Caki2 (cell line): Measurements from ENCODE around the gene COBLL1. TPM values are rescaled to one million over a fixed set of nuclear protein-coding genes. Genes with fewer than 3 reads are reported as not detected.
A peak's percentile ranks its signal among the peaks of the same experiment; 100 is the strongest.

Source experiments
- DNase-seq: peaks from one replicate; pipeline ENCODE4 v3.0.0-alpha.2; 2015; ENCODE audit warnings: low read depth
- in situ Hi-C: cut with HindIII; loops from 2 replicates; pipeline ENCODE4 v1.10.0; 2016; ENCODE audit warnings: low sequenced_read_pairs, low pct_unique_long_range_greater_than_20kb, mixed read lengths
- total RNA-seq: library from RNA; depleted of rRNA; stranded (reverse); fragments of >200 nt; shearing (Covaris generic); gene quantifications from 2 replicates; pipeline ENCODE4 v1.2.3, GENCODE V29; 2014; ENCODE audit warnings: low replicate concordance

COBLL1 gene
- total RNA-seq, 1 experiment from 2014 or later = 16.4 TPM

DNA sequence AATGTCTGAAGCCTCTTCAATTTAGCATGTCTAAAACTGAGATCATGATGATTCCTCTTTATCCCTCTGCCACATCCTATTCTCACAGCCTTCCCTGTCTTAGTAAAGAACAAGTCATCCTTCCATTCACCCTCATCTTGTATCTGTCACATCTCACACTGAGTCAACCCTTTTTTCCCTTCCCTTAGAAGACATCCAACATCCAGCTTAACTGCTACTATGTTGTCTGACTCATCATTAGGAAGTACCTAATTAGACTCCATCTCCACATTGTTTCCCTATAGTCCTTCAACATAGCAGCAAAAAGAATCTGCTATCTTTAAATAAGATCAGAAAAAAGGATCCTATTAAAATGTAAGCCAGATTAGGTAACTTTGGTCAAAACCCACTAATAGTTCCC, 135.1 kb downstream of the COBLL1 start:
- in situ Hi-C loops = no loop called here
- peak; percentile 67 for DNase-seq

DNA sequence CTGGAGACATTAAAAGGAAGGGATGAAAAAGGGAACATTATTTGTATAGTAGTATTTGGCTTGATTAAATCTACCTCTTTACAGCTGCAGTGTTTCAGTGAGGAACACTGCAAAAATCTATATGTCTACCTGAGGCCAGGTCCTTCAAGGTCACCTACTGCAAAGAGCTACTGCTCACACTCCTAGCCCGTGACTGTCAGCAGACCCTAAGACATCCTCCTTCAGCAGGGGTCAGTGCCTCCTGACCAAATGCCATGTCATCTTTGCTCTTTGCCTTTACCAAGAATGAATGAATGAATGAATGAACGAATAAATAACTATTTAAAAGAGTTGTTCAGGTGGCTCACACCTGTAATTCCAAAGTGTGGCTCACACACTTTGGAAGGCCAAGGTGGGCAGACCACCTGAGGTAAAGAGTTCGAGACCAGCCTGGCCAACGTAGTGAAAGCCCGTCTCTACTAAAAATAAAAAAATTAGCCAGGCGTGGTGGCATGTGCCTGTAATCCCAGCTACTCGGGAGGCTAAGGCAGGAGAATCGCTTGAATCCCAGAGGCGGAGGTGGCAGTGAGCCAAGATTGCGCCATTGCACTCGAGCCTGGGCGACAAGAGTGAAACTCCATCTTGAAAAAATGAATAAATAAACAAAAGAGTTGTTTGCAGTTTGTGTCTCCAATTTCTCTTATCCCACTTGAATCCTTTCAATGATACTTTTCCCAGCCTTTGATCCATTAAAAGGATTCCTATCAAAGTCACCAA, 136.0 kb downstream of the COBLL1 start:
- in situ Hi-C loops = no loop called here
- DNase-seq = no peak

DNA sequence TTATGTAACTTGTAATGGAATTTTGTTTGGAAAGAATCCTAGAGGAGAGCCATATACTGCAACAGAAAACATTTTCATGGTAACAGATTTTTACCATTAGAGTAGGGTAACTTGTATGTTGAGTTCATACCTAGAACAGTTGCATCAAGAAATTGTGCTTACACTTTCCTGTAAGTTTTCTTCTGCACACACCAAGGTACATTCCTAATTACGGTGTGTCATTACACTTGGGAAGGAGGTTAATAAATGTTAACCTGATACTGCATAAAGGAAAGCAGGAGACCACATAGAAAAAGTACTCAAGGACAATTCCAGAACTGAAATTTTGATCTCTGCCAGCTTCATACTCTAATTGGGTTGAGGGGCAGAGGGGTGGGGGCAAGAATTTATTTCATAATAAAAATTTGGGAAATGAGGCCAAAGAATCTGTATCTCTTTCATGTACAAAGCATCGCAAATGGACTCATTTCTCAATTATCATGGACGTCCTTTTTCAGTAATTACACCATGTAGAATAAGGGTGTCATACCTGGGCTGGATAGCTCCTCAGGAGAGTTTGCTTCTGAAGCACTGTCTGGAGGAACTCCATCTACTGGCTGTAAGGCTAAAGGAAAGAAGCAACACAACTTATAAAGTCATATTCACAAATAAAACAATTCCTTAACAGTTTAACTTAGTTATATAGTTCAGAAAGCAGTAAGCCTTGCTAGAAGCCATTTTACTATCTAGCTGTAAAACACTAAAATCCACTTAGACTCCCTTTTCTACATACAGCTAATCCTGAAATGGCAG, 137.5 kb downstream of the COBLL1 start:
- no peak for DNase-seq
- in situ Hi-C loops = no loop called here

DNA sequence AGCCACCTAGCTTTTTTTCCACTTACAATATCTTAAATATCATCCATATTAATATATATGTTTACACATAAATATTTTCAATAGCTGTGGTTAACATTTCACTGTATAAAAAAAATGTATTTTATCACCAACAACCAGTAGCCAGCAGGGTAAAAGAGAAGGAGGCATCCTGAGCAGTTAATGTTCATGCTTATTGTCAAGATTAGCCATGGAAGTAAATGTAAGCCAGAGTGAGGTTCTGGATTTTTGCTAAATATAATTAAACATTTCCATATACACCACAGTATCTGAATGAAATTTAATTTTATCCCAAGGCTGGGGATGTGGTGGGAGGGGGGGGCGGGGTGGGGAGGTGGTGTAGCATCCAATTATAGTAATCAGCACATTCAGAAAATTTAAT, 140.1 kb downstream of the COBLL1 start:
- in situ Hi-C loops = no loop called here
- DNase-seq = no peak

DNA sequence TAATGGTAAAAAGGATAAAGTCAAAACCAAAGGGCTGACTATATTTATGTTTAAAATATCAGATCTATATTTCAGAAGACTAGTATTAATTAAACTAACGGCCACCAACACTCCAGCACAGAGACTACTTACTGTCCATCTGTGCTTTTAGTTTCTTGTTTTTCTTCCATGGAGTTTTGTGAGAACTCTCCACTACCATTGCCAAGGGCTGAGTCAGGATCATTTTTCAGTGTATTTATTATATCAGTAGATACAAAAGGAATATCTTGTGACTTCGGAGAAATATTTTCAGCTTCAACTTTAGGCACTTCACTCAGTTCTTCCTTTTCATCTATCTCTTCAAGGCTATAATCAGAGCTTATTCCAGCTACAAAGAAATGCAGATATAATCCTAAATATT, 141.2 kb downstream of the COBLL1 start:
- in situ Hi-C loops = no loop called here

DNA sequence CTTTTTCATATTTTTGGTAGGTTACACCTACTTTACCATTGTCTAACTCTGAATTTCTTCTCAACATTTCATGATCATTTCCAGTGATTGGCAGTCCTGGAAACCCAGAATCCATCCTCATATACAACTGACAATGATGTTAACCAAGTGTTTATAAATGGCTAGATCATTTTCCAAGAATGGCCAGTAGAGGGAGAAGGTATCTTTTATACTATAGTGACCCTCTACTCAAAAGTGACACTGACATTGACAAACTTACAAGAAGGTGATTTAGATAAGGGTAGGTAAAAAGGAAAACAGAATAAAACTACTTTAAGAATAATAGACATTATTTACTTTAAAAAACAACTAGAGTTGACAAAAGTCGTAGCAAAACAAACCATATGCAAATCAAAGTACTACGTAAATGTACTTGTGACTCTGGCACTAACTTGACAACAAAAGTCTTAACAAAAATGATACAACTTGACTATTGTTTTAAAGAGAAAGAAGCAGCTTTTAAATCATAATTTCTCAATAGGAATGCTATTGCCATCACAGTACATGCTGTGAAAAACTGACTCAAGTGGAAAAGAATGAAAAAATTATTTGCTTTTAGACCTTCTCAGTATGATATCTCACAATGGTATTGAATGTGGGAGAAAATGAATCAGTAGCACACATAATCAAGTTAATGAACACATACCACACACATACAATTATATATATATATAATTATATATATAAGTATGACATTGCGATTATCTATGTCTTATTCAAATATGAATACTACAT, 143.7 kb downstream of the COBLL1 start:
- in situ Hi-C loops = no loop called here
- peak; percentile 35 for DNase-seq

More for the DNA sequence above, 141.2 kb downstream of the COBLL1 start:
- DNase-seq = no peak

DNA sequence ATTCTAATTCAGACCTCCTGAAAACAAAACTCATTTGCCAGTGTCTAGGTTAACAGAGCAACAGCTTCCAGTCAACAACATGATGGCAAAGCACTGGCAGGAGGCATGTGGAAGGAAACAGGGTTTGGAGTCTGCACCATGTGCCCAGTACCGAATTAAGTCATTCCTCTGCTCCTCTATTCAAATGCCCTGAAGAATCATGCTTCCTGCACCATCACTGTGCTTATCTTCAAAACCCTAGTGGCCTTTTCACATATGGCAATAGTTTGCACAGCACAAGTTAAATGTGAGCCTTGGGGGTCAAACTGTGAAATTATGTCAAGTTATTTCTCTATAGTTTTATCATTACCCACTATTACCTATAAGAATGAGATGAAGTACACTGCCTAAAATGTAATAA, 145.0 kb downstream of the COBLL1 start:
- no peak for DNase-seq

DNA sequence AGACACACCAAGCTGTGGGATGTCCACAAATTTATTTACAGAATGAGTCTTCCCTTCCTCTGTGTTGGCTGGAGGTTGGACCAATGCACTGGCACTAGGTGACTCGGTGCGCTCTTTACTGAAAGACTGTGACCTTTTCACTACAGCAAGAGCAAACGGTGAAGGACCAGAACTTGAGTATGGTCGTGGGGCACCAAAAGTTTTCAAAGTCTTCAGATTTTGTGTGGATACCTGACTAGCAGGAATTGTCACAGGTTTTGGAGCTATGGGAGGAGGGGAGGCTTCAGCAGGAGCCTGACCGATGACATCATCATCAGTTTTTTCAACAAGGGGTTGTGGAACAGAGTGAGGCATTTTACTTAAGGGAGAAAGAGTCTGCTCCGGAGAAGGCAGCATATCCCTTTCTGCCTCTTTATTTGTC, 147.3 kb downstream of the COBLL1 start:
- in situ Hi-C loops = no loop called here

More for the DNA sequence above, 145.0 kb downstream of the COBLL1 start:
- in situ Hi-C loops = no loop called here

DNA sequence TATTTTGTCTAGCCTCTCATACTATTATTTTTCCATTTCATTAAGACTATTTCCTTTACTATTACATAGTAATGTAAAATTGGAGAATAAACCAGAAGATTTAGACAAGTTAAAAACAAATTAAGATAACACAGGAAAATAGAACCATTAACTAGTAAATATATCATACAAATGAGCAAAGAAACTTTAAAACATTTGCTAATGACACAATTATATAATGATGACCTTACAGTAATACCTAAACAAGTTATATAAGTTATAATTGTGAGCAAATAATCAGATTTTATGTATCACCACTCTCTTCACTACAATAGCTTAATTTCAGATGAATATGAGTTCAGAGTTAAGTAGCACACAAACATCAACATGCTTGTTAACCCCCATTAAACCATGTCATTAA, 147.8 kb downstream of the COBLL1 start:
- DNase-seq = no peak
- in situ Hi-C loops = no loop called here

More for the DNA sequence above, 147.3 kb downstream of the COBLL1 start:
- no peak for DNase-seq

DNA sequence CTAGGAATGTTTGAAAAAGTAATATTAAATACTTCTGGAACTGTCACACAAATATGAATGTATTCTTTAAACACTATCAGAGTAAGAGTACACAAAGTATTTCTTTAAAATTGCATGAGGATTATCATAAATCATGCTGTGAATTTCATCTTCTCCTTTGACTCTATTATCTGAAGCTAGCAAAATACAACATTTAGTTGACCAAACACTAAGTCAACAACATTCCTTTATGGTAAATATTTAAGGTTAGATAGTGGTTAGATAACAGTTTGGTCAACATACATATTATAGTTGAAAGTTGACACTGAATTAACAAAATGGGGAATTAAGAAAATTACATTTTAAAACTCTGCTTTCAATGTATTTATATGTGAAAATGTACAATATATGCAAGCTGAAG, 148.2 kb downstream of the COBLL1 start:
- in situ Hi-C loops = no loop called here
- no peak for DNase-seq

DNA sequence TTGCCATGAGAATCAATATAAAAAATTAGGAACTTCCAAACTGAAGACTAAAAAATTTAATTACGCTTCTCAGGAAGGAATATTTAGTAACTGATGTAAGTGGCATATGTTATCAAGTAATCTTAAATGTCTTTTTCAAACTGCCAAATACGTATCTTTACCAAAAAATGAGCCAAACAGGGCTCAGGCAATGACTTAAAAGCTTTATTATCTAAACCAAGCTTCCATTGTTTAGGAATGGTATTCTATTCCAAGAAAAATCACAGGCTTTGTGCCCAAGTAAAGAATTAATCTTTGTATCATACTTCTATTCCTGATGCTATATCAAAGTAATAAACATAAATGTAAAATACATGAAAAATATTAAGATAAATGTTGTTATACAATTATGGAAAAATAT, 148.7 kb downstream of the COBLL1 start:
- in situ Hi-C loops = no loop called here
- DNase-seq = no peak

DNA sequence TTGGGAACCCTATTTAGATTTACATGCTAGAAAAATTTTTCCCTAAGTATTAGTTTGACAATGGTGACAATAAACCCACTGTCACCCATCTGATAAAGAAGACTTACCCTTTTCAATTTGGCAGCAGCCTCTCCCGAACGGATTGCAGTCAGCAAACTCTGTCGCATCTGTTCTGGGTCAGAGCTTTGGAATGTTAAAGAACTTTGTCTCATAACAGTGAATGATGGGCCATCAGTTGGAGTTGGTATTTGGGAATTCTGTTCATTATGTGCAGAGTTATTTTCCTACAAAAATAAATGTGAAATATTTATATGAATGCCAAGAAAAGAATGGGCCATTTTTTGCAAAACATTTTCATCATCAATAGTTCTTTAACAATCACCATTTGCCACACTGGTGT, 149.5 kb downstream of the COBLL1 start:
- in situ Hi-C loops = no loop called here
- DNase-seq = no peak

DNA sequence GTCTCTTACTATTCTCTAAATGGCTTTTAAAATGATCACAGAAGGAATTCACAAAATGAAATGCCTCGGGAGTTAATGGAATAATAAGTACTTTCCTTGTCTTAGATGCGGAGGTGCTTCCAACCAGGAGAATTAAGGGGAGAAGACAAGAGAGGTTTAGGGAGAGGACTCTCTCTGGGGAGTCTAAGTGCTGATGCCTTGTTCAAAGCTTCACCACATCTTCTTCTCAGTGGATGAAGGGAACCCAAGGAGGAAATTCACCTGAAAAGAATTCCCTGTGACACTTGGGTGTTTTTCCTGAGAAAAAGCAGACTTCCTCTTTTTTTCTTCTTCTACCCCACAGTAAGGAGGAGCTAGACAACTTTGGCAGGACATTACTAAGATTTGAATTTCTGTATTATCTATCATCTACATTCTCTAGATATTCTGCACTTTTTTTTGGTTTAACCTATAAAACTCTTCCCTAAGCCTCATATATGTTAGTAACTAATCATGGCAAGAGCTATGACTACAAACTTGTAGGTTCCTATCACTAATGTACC, 150.2 kb downstream of the COBLL1 start:
- no peak for DNase-seq
- in situ Hi-C loops = no loop called here

DNA sequence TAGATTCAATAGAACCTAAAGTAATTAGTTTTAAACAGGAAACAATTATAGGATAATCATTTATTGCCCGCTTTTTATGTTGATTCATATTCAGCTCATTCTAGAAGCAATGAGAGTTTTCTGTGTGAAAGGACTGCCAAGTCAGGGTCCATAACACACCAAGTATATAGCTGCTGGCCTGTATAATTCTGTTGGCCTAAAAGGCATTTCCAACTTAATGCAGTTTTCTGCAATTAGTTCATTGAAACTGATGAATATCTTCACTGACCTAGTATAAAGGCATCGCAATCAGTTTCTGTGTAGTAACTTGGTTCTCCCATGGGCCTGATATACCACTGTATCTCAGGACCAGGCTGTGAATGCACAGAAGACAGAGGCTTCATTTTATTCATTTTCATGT, 151.3 kb downstream of the COBLL1 start:
- DNase-seq = no peak
- in situ Hi-C loops = no loop called here

DNA sequence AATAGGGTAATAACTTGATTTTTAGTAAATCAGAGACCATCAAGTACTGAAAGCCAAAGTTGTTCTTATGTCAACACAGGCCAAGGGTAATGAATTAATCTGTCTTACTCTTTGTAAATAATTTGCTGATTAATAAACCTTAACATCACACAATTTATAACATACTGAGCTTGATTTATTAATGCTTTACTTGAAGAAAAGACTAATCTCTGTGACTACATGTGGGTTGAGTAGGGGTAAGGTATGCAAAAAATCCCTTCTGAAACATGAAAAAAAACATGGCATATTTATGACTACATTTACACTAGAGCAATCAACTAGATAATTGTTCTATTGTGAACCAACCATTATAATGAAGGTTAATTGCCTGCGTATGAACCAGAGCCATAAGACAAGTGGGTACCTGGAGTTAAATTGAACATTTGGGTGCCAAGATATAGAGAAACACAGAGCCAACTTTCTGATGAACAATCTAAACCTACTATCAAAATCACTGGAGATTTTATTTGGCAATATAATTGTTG, 152.7 kb downstream of the COBLL1 start:
- in situ Hi-C loops = no loop called here
- DNase-seq = peak; percentile 22

DNA sequence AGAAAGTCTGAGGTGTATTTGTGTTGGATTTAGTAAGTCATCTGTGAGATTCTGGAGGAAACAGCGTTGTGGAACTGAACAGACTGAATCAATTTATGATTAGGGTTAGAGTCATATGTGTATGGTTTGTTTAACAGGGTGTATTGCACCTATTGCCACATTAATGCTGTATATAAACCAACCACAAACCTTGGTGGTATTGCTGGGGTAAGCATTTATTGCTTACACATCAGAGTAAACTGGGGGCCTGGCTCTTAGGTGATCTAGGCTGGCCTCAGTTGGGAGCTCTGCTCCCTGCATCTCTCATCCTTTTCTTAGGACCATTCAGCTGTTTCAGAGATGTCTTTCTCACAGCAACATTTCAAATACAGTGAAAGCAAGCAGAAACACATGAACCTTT, 160.6 kb downstream of the COBLL1 start:
- DNase-seq = no peak
- in situ Hi-C loops = no loop called here

DNA sequence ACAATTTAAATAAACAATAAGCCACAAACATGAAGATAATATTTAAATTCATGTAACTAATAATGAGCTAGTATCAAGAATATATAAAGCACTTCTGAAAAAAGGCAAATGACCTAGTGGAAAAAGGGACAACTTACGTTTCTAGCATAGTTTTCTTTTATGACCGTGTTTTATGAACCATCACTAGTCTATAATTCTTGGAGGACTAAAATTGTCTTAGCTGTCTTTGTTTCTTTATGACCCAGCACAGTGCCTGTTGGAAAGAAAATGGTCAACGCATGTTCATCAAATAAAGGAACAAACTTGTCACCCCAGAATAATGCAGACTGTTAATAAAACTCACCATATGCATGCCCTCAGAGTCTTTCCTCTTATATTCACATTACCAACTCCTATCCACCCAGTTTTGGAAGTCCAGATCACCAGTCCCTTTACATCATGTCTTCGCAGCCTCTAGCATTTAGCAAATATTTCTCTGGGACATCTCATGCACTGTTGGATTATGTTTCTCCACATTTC, 162.9 kb downstream of the COBLL1 start:
- DNase-seq = no peak

DNA sequence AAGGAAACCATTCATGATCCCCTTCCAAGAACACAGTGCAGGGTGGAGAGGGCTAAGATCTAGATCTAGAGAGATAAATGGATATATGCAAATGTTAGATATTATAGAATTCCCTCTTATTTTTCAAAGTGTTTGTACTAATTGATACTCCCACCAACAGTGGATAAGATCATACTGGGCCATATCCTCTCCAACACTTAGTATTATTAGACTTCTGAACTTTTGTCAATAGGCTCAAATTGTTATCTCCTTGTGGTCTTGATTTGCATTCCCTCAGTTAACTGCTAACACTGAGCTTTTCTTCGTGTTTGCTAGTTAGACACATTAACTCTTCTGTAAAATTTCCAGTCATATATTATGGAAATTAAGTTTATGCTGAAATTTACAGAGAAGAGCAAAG, 163.9 kb downstream of the COBLL1 start:
- in situ Hi-C loops = no loop called here
- DNase-seq = no peak

More for the DNA sequence above, 162.9 kb downstream of the COBLL1 start:
- in situ Hi-C loops = no loop called here
